ENCODE measurements around the gene CD27. TPM values are rescaled to one million over a fixed set of nuclear protein-coding genes. Genes with fewer than 3 reads are reported as not detected.

CD27 gene
- total RNA-seq, 1 donor from 2014 or later = 0.16 TPM

- H3K9me3 ChIP-seq (replicated peaks) = no peaks in the 10 kb centered on the region
- H3K4me3 ChIP-seq = no peak overlapping the region
- no peaks in the 10 kb centered on the region for H3K27me3 ChIP-seq (ENCODE audit: low read depth)
- peak overlapping the region; percentile 65 for H3K27ac ChIP-seq (replicated peaks)
- no peak for TF ChIP-seq CTCF (IDR thresholded peaks at IDR 0.05; ENCODE audit: borderline replicate concordance)
- DNase-seq = no peak
- peaks cover 95% of the 10 kb centered on the region for H3K36me3 ChIP-seq
- intact Hi-C loops (cut with micrococcal nuclease) = no loop called here
- peaks cover 25% of the 10 kb centered on the region for H3K4me1 ChIP-seq
Observed at GRCh38 chr12:6461401-6462233, 16.9 kb downstream of the CD27 start.

- intact Hi-C loops (cut with micrococcal nuclease) = no loop called here
- TF ChIP-seq CTCF (IDR thresholded peaks at IDR 0.05; ENCODE audit: borderline replicate concordance) = no peak
- Histone ChIP-seq H3K27ac (replicated peaks) (peak overlapping the region; percentile 65), H3K4me1 (peaks cover 25% of the 10 kb centered on the region), H3K4me3 (no peak overlapping the region), H3K27me3 (ENCODE audit: low read depth) (no peaks in the 10 kb centered on the region), H3K9me3 (replicated peaks) (no peaks in the 10 kb centered on the region), H3K36me3 (peaks cover 87% of the 10 kb centered on the region)
- DNase-seq = no peak
Observed at GRCh38 chr12:6462234-6462995, 17.7 kb downstream of the CD27 start.

- Histone ChIP-seq H3K27me3 (ENCODE audit: low read depth) (no peaks in the 10 kb centered on the region), H3K4me1 (peaks cover 28% of the 10 kb centered on the region), H3K4me3 (no peak overlapping the region), H3K27ac (replicated peaks) (no peak overlapping the region), H3K36me3 (peaks cover 79% of the 10 kb centered on the region), H3K9me3 (replicated peaks) (no peaks in the 10 kb centered on the region)
- TF ChIP-seq CTCF (IDR thresholded peaks at IDR 0.05; ENCODE audit: borderline replicate concordance) = no peak
- intact Hi-C loops (cut with micrococcal nuclease) = no loop called here
- DNase-seq = no peak
Observed at GRCh38 chr12:6463216-6463615, 18.5 kb downstream of the CD27 start.

GRCh38 chr12:6463858-6464257 lies 19.1 kb downstream of the CD27 start:
- DNase-seq = no peak
- Histone ChIP-seq H3K9me3 (replicated peaks) (no peaks in the 10 kb centered on the region), H3K4me1 (peaks cover 34% of the 10 kb centered on the region), H3K36me3 (peaks cover 73% of the 10 kb centered on the region), H3K27ac (replicated peaks) (no peak overlapping the region), H3K27me3 (ENCODE audit: low read depth) (no peaks in the 10 kb centered on the region), H3K4me3 (no peak overlapping the region)
- TF ChIP-seq CTCF (IDR thresholded peaks at IDR 0.05; ENCODE audit: borderline replicate concordance) = no peak
- intact Hi-C loops (cut with micrococcal nuclease) = no loop called here

GRCh38 chr12:6464531-6464930 lies 19.8 kb downstream of the CD27 start:
- Histone ChIP-seq H3K27ac (replicated peaks) (no peak overlapping the region), H3K4me1 (peaks cover 41% of the 10 kb centered on the region), H3K36me3 (peaks cover 66% of the 10 kb centered on the region), H3K27me3 (ENCODE audit: low read depth) (no peaks in the 10 kb centered on the region), H3K9me3 (replicated peaks) (no peaks in the 10 kb centered on the region), H3K4me3 (no peak overlapping the region)
- intact Hi-C loops (cut with micrococcal nuclease) = no loop called here
- no peak for TF ChIP-seq CTCF (IDR thresholded peaks at IDR 0.05; ENCODE audit: borderline replicate concordance)
- no peak for DNase-seq

Data from left ventricle myocardium inferior (tissue), 1 donor.